Measurements from ENCODE around the gene SUV39H2.

- no peak for TF ChIP-seq EP300 (IDR thresholded peaks at IDR 0.05)
- TF ChIP-seq, protein P1, sequence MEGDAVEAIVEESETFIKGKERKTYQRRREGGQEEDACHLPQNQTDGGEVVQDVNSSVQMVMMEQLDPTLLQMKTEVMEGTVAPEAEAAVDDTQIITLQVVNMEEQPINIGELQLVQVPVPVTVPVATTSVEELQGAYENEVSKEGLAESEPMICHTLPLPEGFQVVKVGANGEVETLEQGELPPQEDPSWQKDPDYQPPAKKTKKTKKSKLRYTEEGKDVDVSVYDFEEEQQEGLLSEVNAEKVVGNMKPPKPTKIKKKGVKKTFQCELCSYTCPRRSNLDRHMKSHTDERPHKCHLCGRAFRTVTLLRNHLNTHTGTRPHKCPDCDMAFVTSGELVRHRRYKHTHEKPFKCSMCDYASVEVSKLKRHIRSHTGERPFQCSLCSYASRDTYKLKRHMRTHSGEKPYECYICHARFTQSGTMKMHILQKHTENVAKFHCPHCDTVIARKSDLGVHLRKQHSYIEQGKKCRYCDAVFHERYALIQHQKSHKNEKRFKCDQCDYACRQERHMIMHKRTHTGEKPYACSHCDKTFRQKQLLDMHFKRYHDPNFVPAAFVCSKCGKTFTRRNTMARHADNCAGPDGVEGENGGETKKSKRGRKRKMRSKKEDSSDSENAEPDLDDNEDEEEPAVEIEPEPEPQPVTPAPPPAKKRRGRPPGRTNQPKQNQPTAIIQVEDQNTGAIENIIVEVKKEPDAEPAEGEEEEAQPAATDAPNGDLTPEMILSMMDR (IDR thresholded peaks at IDR 0.05), result no peak
- no peak for TF ChIP-seq POLR2A (IDR thresholded peaks at IDR 0.05; ENCODE audit: low read depth)
Measured at GRCh38 chr10:14952851-14953423, 74.3 kb downstream of the SUV39H2 start.

Data from esophagus muscularis mucosa (tissue), 4 donors.